T-helper 2 cell treated with Interferon-gamma antibody and Interleukin-4, amounts not matched to agents 5 μg/mL and 100 μg/mL, for 36 hours (primary cell): ENCODE data around the gene SLC9A9.

ENCODE experiments used
- DNase-seq: peaks from one replicate; pipeline ENCODE4 v3.0.0; 2021; ENCODE audit warnings: low spot score
- H3K27ac Mint-ChIP-seq: one replicate; pipeline ENCODE4 v1.8.0; 2021; ENCODE audit warnings: mild to moderate bottlenecking, mixed read lengths
- H3K27me3 Mint-ChIP-seq: one replicate; pipeline ENCODE4 v1.8.0; 2021; ENCODE audit warnings: low read depth, mixed read lengths
- H3K36me3 Mint-ChIP-seq: one replicate; pipeline ENCODE4 v1.8.0; 2021; ENCODE audit warnings: low read depth, mixed read lengths
- H3K4me1 Mint-ChIP-seq: one replicate; pipeline ENCODE4 v1.8.0; 2021; ENCODE audit warnings: low read depth, mixed read lengths
- H3K4me3 Mint-ChIP-seq: one replicate; pipeline ENCODE4 v1.8.0; 2022; ENCODE audit warnings: mild to moderate bottlenecking, moderate library complexity, mixed read lengths
- H3K9me3 Mint-ChIP-seq: one replicate; pipeline ENCODE4 v1.8.0; 2021; ENCODE audit warnings: mixed read lengths

Gene SLC9A9

GRCh38 chr3:143242101-143242500 is 606.2 kb downstream of the SLC9A9 start:
- no peak overlapping the region for H3K4me3 Mint-ChIP-seq
- H3K27ac Mint-ChIP-seq, result no peak overlapping the region

GRCh38 chr3:143241481-143241951 is 606.8 kb downstream of the SLC9A9 start:
- Mint-ChIP-seq H3K27ac (no peak overlapping the region), H3K4me3 (no peak overlapping the region), H3K36me3 (no peaks in the 10 kb centered on the region), H3K4me1 (peaks cover 4% of the 10 kb centered on the region), H3K9me3 (peaks cover 8% of the 10 kb centered on the region), H3K27me3 (no peaks in the 10 kb centered on the region)
- DNase-seq, result no peak

More at GRCh38 chr3:143242101-143242500, 606.2 kb downstream of the SLC9A9 start:
- peaks cover 1% of the 10 kb centered on the region for H3K4me1 Mint-ChIP-seq
- H3K36me3 Mint-ChIP-seq, result no peaks in the 10 kb centered on the region
- H3K9me3 Mint-ChIP-seq, result peaks cover 8% of the 10 kb centered on the region
- H3K27me3 Mint-ChIP-seq, result no peaks in the 10 kb centered on the region
- no peak for DNase-seq

GRCh38 chr3:143240886-143241285 is 607.4 kb downstream of the SLC9A9 start:
- Mint-ChIP-seq H3K27me3 (no peaks in the 10 kb centered on the region), H3K4me1 (peaks cover 4% of the 10 kb centered on the region), H3K36me3 (no peaks in the 10 kb centered on the region), H3K27ac (no peak overlapping the region), H3K9me3 (peaks cover 8% of the 10 kb centered on the region), H3K4me3 (no peak overlapping the region)
- no peak for DNase-seq

- Mint-ChIP-seq H3K27me3 (no peaks in the 10 kb centered on the region), H3K4me3 (no peak overlapping the region), H3K27ac (no peak overlapping the region), H3K9me3 (peaks cover 8% of the 10 kb centered on the region), H3K4me1 (peaks cover 4% of the 10 kb centered on the region), H3K36me3 (no peaks in the 10 kb centered on the region)
- DNase-seq, result no peak
Observed at GRCh38 chr3:143239031-143239430, 609.2 kb downstream of the SLC9A9 start.

GRCh38 chr3:143237077-143237627 is 611.1 kb downstream of the SLC9A9 start:
- DNase-seq, result no peak
- no peak overlapping the region for H3K4me3 Mint-ChIP-seq
- H3K36me3 Mint-ChIP-seq, result no peaks in the 10 kb centered on the region
- peaks cover 15% of the 10 kb centered on the region for H3K9me3 Mint-ChIP-seq
- peaks cover 4% of the 10 kb centered on the region for H3K4me1 Mint-ChIP-seq
- H3K27me3 Mint-ChIP-seq, result peaks cover 5% of the 10 kb centered on the region
- H3K27ac Mint-ChIP-seq, result no peak overlapping the region

GRCh38 chr3:143236226-143236964 is 611.9 kb downstream of the SLC9A9 start:
- H3K36me3 Mint-ChIP-seq, result no peaks in the 10 kb centered on the region
- H3K4me3 Mint-ChIP-seq, result no peak overlapping the region
- no peak overlapping the region for H3K27ac Mint-ChIP-seq
- peaks cover 5% of the 10 kb centered on the region for H3K27me3 Mint-ChIP-seq
- no peak for DNase-seq
- peaks cover 15% of the 10 kb centered on the region for H3K9me3 Mint-ChIP-seq
- H3K4me1 Mint-ChIP-seq, result peaks cover 4% of the 10 kb centered on the region

GRCh38 chr3:143235614-143236204 is 612.6 kb downstream of the SLC9A9 start:
- Mint-ChIP-seq H3K9me3 (peaks cover 15% of the 10 kb centered on the region), H3K36me3 (no peaks in the 10 kb centered on the region), H3K4me1 (peaks cover 4% of the 10 kb centered on the region), H3K4me3 (no peak overlapping the region), H3K27me3 (peaks cover 5% of the 10 kb centered on the region), H3K27ac (no peak overlapping the region)
- DNase-seq, result no peak

GRCh38 chr3:143234526-143234925 is 613.7 kb downstream of the SLC9A9 start:
- Mint-ChIP-seq H3K4me3 (no peak overlapping the region), H3K4me1 (peaks cover 4% of the 10 kb centered on the region), H3K27me3 (peaks cover 5% of the 10 kb centered on the region), H3K27ac (no peak overlapping the region), H3K9me3 (peaks cover 15% of the 10 kb centered on the region), H3K36me3 (no peaks in the 10 kb centered on the region)
- DNase-seq, result no peak

GRCh38 chr3:143232981-143233380 is 615.3 kb downstream of the SLC9A9 start:
- Mint-ChIP-seq H3K4me3 (no peak overlapping the region), H3K36me3 (no peaks in the 10 kb centered on the region), H3K4me1 (peaks cover 2% of the 10 kb centered on the region), H3K9me3 (peaks cover 6% of the 10 kb centered on the region), H3K27me3 (peaks cover 5% of the 10 kb centered on the region), H3K27ac (no peak overlapping the region)
- DNase-seq, result no peak

- DNase-seq, result no peak
- H3K4me1 Mint-ChIP-seq, result no peaks in the 10 kb centered on the region
- H3K27me3 Mint-ChIP-seq, result peaks cover 5% of the 10 kb centered on the region
- H3K9me3 Mint-ChIP-seq, result peaks cover 6% of the 10 kb centered on the region
- no peak overlapping the region for H3K27ac Mint-ChIP-seq
- no peaks in the 10 kb centered on the region for H3K36me3 Mint-ChIP-seq
- H3K4me3 Mint-ChIP-seq, result no peak overlapping the region
Observed at GRCh38 chr3:143228405-143228804, 619.9 kb downstream of the SLC9A9 start.

GRCh38 chr3:143226678-143227291 is 621.5 kb downstream of the SLC9A9 start:
- Mint-ChIP-seq H3K4me3 (no peak overlapping the region), H3K36me3 (no peaks in the 10 kb centered on the region), H3K4me1 (peaks cover 2% of the 10 kb centered on the region), H3K27ac (no peak overlapping the region), H3K27me3 (peaks cover 2% of the 10 kb centered on the region), H3K9me3 (no peaks in the 10 kb centered on the region)
- DNase-seq, result no peak

GRCh38 chr3:143224716-143225115 is 623.6 kb downstream of the SLC9A9 start:
- no peaks in the 10 kb centered on the region for H3K9me3 Mint-ChIP-seq
- peaks cover 2% of the 10 kb centered on the region for H3K27me3 Mint-ChIP-seq
- H3K4me1 Mint-ChIP-seq, result peaks cover 2% of the 10 kb centered on the region
- no peaks in the 10 kb centered on the region for H3K36me3 Mint-ChIP-seq
- H3K27ac Mint-ChIP-seq, result no peak overlapping the region
- H3K4me3 Mint-ChIP-seq, result no peak overlapping the region
- DNase-seq, result no peak

GRCh38 chr3:143222981-143223380 is 625.3 kb downstream of the SLC9A9 start:
- H3K4me1 Mint-ChIP-seq, result peaks cover 6% of the 10 kb centered on the region
- no peaks in the 10 kb centered on the region for H3K9me3 Mint-ChIP-seq
- no peak overlapping the region for H3K27ac Mint-ChIP-seq
- H3K4me3 Mint-ChIP-seq, result no peak overlapping the region
- peaks cover 4% of the 10 kb centered on the region for H3K27me3 Mint-ChIP-seq
- no peak for DNase-seq
- H3K36me3 Mint-ChIP-seq, result no peaks in the 10 kb centered on the region

- Mint-ChIP-seq H3K36me3 (no peaks in the 10 kb centered on the region), H3K9me3 (no peaks in the 10 kb centered on the region), H3K4me1 (peaks cover 6% of the 10 kb centered on the region), H3K27ac (no peak overlapping the region), H3K4me3 (no peak overlapping the region), H3K27me3 (peaks cover 4% of the 10 kb centered on the region)
- no peak for DNase-seq
Observed at GRCh38 chr3:143222505-143222904, 625.8 kb downstream of the SLC9A9 start.
